ENCODE results near the gene OR4K17.
"Not testable (repeated sequence)": the region's sequence is repeated elsewhere in the genome, so short reads cannot be mapped to it uniquely, and the experiment has no call there.

OR4K17 gene

GRCh38 chr14:20110438-20110837 lies at the start of gene OR4K17:
Gene OR4K17 (plus strand): TSS chr14:20110739. CDS start chr14:20117500, 6,761 bp downstream.
- H3K27me3 ChIP-seq (ENCODE audit: control insufficient read depth in 1 of 2, insufficient read depth in 2 of 2, low read length in 2 of 2): no peaks in the 10 kb centered on the region
- H3K4me1 ChIP-seq (ENCODE audit: control insufficient read depth, insufficient read depth, low read length): no peaks in the 10 kb centered on the region
- H3K4me3 ChIP-seq (ENCODE audit: low read length in 2 of 2): no peak within 1 kb of the TSS
- H3K27ac ChIP-seq (ENCODE audit: low read length): no peak within 1 kb of the TSS
- H3K9me3 ChIP-seq (ENCODE audit: control insufficient read depth in 2 of 2, low read length in 2 of 2): peaks cover 0 to 2% of the 10 kb centered on the region in 2 donors
- no peaks in the 10 kb centered on the region for H3K36me3 ChIP-seq (ENCODE audit: control insufficient read depth in 2 of 2, insufficient read depth in 2 of 2, low read length in 2 of 2)
- no peak within 1 kb of the TSS for H3K9ac ChIP-seq (ENCODE audit: low read length in 2 of 2)

GRCh38 chr14:20092050-20092449 lies 18.5 kb upstream of the OR4K17 start:
- H3K4me1 ChIP-seq (ENCODE audit: control insufficient read depth, insufficient read depth, low read length): no peaks in the 10 kb centered on the region
- no peak overlapping the region for H3K27ac ChIP-seq (ENCODE audit: low read length)
- no peaks in the 10 kb centered on the region for H3K9me3 ChIP-seq (ENCODE audit: control insufficient read depth in 2 of 2, low read length in 2 of 2)
- no peak overlapping the region for H3K4me3 ChIP-seq (ENCODE audit: low read length in 2 of 2)
- no peaks in the 10 kb centered on the region for H3K27me3 ChIP-seq (ENCODE audit: control insufficient read depth in 1 of 2, insufficient read depth in 2 of 2, low read length in 2 of 2)
- H3K9ac ChIP-seq (ENCODE audit: low read length in 2 of 2): no peak overlapping the region
- H3K36me3 ChIP-seq (ENCODE audit: control insufficient read depth in 2 of 2, insufficient read depth in 2 of 2, low read length in 2 of 2): no peaks in the 10 kb centered on the region

GRCh38 chr14:20093442-20093841 lies 17.1 kb upstream of the OR4K17 start:
- H3K27me3 ChIP-seq (ENCODE audit: control insufficient read depth in 1 of 2, insufficient read depth in 2 of 2, low read length in 2 of 2): no peaks in the 10 kb centered on the region
- H3K9me3 ChIP-seq (ENCODE audit: control insufficient read depth in 2 of 2, low read length in 2 of 2): no peaks in the 10 kb centered on the region
- H3K4me1 ChIP-seq (ENCODE audit: control insufficient read depth, insufficient read depth, low read length): no peaks in the 10 kb centered on the region
- H3K36me3 ChIP-seq (ENCODE audit: control insufficient read depth in 2 of 2, insufficient read depth in 2 of 2, low read length in 2 of 2): no peaks in the 10 kb centered on the region
- H3K27ac ChIP-seq (ENCODE audit: low read length): no peak overlapping the region
- no peak overlapping the region for H3K9ac ChIP-seq (ENCODE audit: low read length in 2 of 2)
- H3K4me3 ChIP-seq (ENCODE audit: low read length in 2 of 2): no peak overlapping the region

- H3K9ac ChIP-seq (ENCODE audit: low read length in 2 of 2); H3K9me3 ChIP-seq (ENCODE audit: control insufficient read depth in 2 of 2, low read length in 2 of 2); H3K36me3 ChIP-seq (ENCODE audit: control insufficient read depth in 2 of 2, insufficient read depth in 2 of 2, low read length in 2 of 2); H3K4me1 ChIP-seq (ENCODE audit: control insufficient read depth, insufficient read depth, low read length); H3K27ac ChIP-seq (ENCODE audit: low read length); H3K27me3 ChIP-seq (ENCODE audit: control insufficient read depth in 1 of 2, insufficient read depth in 2 of 2, low read length in 2 of 2); H3K4me3 ChIP-seq (ENCODE audit: low read length in 2 of 2): not testable (repeated sequence)
Measured at GRCh38 chr14:20098926-20099770, 11.4 kb upstream of the OR4K17 start.

- Histone ChIP-seq H3K27ac (ENCODE audit: low read length) (no peak overlapping the region), H3K9me3 (ENCODE audit: control insufficient read depth in 2 of 2, low read length in 2 of 2) (peaks cover 0 to 2% of the 10 kb centered on the region in 2 donors), H3K4me1 (ENCODE audit: control insufficient read depth, insufficient read depth, low read length) (no peaks in the 10 kb centered on the region), H3K4me3 (ENCODE audit: low read length in 2 of 2) (no peak overlapping the region), H3K27me3 (ENCODE audit: control insufficient read depth in 1 of 2, insufficient read depth in 2 of 2, low read length in 2 of 2) (no peaks in the 10 kb centered on the region), H3K36me3 (ENCODE audit: control insufficient read depth in 2 of 2, insufficient read depth in 2 of 2, low read length in 2 of 2) (no peaks in the 10 kb centered on the region), H3K9ac (ENCODE audit: low read length in 2 of 2) (no peak overlapping the region)
Measured at GRCh38 chr14:20112321-20112720, 1.8 kb downstream of the OR4K17 start.

GRCh38 chr14:20116748-20117147 lies 6.2 kb downstream of the OR4K17 start:
- Histone ChIP-seq H3K9me3 (ENCODE audit: control insufficient read depth in 2 of 2, low read length in 2 of 2) (peaks cover 0 to 2% of the 10 kb centered on the region in 2 donors), H3K27ac (ENCODE audit: low read length) (no peak overlapping the region), H3K4me1 (ENCODE audit: control insufficient read depth, insufficient read depth, low read length) (no peaks in the 10 kb centered on the region), H3K27me3 (ENCODE audit: control insufficient read depth in 1 of 2, insufficient read depth in 2 of 2, low read length in 2 of 2) (no peaks in the 10 kb centered on the region), H3K4me3 (ENCODE audit: low read length in 2 of 2) (no peak overlapping the region), H3K9ac (ENCODE audit: low read length in 2 of 2) (no peak overlapping the region), H3K36me3 (ENCODE audit: control insufficient read depth in 2 of 2, insufficient read depth in 2 of 2, low read length in 2 of 2) (no peaks in the 10 kb centered on the region)

- Histone ChIP-seq H3K4me3 (ENCODE audit: low read length in 2 of 2) (no peak overlapping the region), H3K27me3 (ENCODE audit: control insufficient read depth in 1 of 2, insufficient read depth in 2 of 2, low read length in 2 of 2) (no peaks in the 10 kb centered on the region), H3K9me3 (ENCODE audit: control insufficient read depth in 2 of 2, low read length in 2 of 2) (no peaks in the 10 kb centered on the region), H3K9ac (ENCODE audit: low read length in 2 of 2) (no peak overlapping the region), H3K36me3 (ENCODE audit: control insufficient read depth in 2 of 2, insufficient read depth in 2 of 2, low read length in 2 of 2) (no peaks in the 10 kb centered on the region), H3K27ac (ENCODE audit: low read length) (no peak overlapping the region), H3K4me1 (ENCODE audit: control insufficient read depth, insufficient read depth, low read length) (no peaks in the 10 kb centered on the region)
Measured at GRCh38 chr14:20118795-20119194, 8.3 kb downstream of the OR4K17 start.

- Histone ChIP-seq H3K4me1 (ENCODE audit: control insufficient read depth, insufficient read depth, low read length) (no peaks in the 10 kb centered on the region), H3K27me3 (ENCODE audit: control insufficient read depth in 1 of 2, insufficient read depth in 2 of 2, low read length in 2 of 2) (no peaks in the 10 kb centered on the region), H3K9me3 (ENCODE audit: control insufficient read depth in 2 of 2, low read length in 2 of 2) (no peaks in the 10 kb centered on the region), H3K36me3 (ENCODE audit: control insufficient read depth in 2 of 2, insufficient read depth in 2 of 2, low read length in 2 of 2) (no peaks in the 10 kb centered on the region), H3K4me3 (ENCODE audit: low read length in 2 of 2) (no peak within 1 kb of the TSS), H3K9ac (ENCODE audit: low read length in 2 of 2) (no peak within 1 kb of the TSS), H3K27ac (ENCODE audit: low read length) (no peak within 1 kb of the TSS)
Measured at GRCh38 chr14:20138520-20138919, 28.0 kb downstream of the OR4K17 start, which contains the start of gene OR4N5. Gene OR4N5 (plus strand): TSS chr14:20138820. CDS start chr14:20143736, 4,916 bp downstream.

GRCh38 chr14:20143911-20144310 lies 33.4 kb downstream of the OR4K17 start:
- Histone ChIP-seq H3K9ac (ENCODE audit: low read length in 2 of 2) (no peak overlapping the region), H3K4me3 (ENCODE audit: low read length in 2 of 2) (no peak overlapping the region), H3K27ac (ENCODE audit: low read length) (no peak overlapping the region), H3K9me3 (ENCODE audit: control insufficient read depth in 2 of 2, low read length in 2 of 2) (no peaks in the 10 kb centered on the region), H3K4me1 (ENCODE audit: control insufficient read depth, insufficient read depth, low read length) (no peaks in the 10 kb centered on the region), H3K36me3 (ENCODE audit: control insufficient read depth in 2 of 2, insufficient read depth in 2 of 2, low read length in 2 of 2) (no peaks in the 10 kb centered on the region), H3K27me3 (ENCODE audit: control insufficient read depth in 1 of 2, insufficient read depth in 2 of 2, low read length in 2 of 2) (no peaks in the 10 kb centered on the region)

GRCh38 chr14:20144820-20145219 lies 34.3 kb downstream of the OR4K17 start:
- H3K36me3 ChIP-seq (ENCODE audit: control insufficient read depth in 2 of 2, insufficient read depth in 2 of 2, low read length in 2 of 2): no peaks in the 10 kb centered on the region
- H3K4me3 ChIP-seq (ENCODE audit: low read length in 2 of 2): no peak overlapping the region
- no peak overlapping the region for H3K27ac ChIP-seq (ENCODE audit: low read length)
- no peaks in the 10 kb centered on the region for H3K9me3 ChIP-seq (ENCODE audit: control insufficient read depth in 2 of 2, low read length in 2 of 2)
- H3K9ac ChIP-seq (ENCODE audit: low read length in 2 of 2): no peak overlapping the region
- H3K4me1 ChIP-seq (ENCODE audit: control insufficient read depth, insufficient read depth, low read length): no peaks in the 10 kb centered on the region
- no peaks in the 10 kb centered on the region for H3K27me3 ChIP-seq (ENCODE audit: control insufficient read depth in 1 of 2, insufficient read depth in 2 of 2, low read length in 2 of 2)

GRCh38 chr14:20164462-20164861 lies 53.9 kb downstream of the OR4K17 start:
- Histone ChIP-seq H3K27me3 (ENCODE audit: control insufficient read depth in 1 of 2, insufficient read depth in 2 of 2, low read length in 2 of 2) (no peaks in the 10 kb centered on the region), H3K4me1 (ENCODE audit: control insufficient read depth, insufficient read depth, low read length) (no peaks in the 10 kb centered on the region), H3K9ac (ENCODE audit: low read length in 2 of 2) (no peak overlapping the region), H3K9me3 (ENCODE audit: control insufficient read depth in 2 of 2, low read length in 2 of 2) (peaks cover 0 to 3% of the 10 kb centered on the region in 2 donors), H3K4me3 (ENCODE audit: low read length in 2 of 2) (no peak overlapping the region), H3K36me3 (ENCODE audit: control insufficient read depth in 2 of 2, insufficient read depth in 2 of 2, low read length in 2 of 2) (no peaks in the 10 kb centered on the region), H3K27ac (ENCODE audit: low read length) (no peak overlapping the region)
